OCI-M1 (cell line): ENCODE data around the gene RTN4RL1.

Experiments
- DNase-seq: peaks from one replicate; lab custom pipeline; 2025; lab: John Stamatoyannopoulos, UW

Gene RTN4RL1

GRCh38 chr17:2047590-2047989 is 22.5 kb upstream of the RTN4RL1 start:
- DNase-seq = no peak

GRCh38 chr17:2044263-2044894 is 19.2 kb upstream of the RTN4RL1 start:
- no peak for DNase-seq

GRCh38 chr17:2043785-2044184 is 18.7 kb upstream of the RTN4RL1 start:
- no peak for DNase-seq

- DNase-seq = no peak
Measured at GRCh38 chr17:2042933-2043332, 17.8 kb upstream of the RTN4RL1 start.

GRCh38 chr17:2042390-2042847 is 17.3 kb upstream of the RTN4RL1 start:
- peak; percentile 49 for DNase-seq

- peak; percentile 95 for DNase-seq
Measured at GRCh38 chr17:2041561-2042389, 16.6 kb upstream of the RTN4RL1 start, which contains the start of gene OVCA2. TSS of gene OVCA2 (plus strand) at chr17:2042022. CDS start at chr17:2042048, 26 bp downstream.

GRCh38 chr17:2040942-2041560 is 15.9 kb upstream of the RTN4RL1 start:
- DNase-seq = no peak

- no peak for DNase-seq
Measured at GRCh38 chr17:2040219-2040827, 15.2 kb upstream of the RTN4RL1 start.

GRCh38 chr17:2037155-2037554 is 12.0 kb upstream of the RTN4RL1 start:
- no peak for DNase-seq

GRCh38 chr17:2035541-2036488 is 10.7 kb upstream of the RTN4RL1 start:
- DNase-seq = no peak

- no peak for DNase-seq
Measured at GRCh38 chr17:2034806-2035540, 9.8 kb upstream of the RTN4RL1 start.

- no peak for DNase-seq
Measured at GRCh38 chr17:2034157-2034556, 9.0 kb upstream of the RTN4RL1 start.

GRCh38 chr17:2033153-2033552 is 8.0 kb upstream of the RTN4RL1 start:
- no peak for DNase-seq

- DNase-seq = peak; percentile 89
Measured at GRCh38 chr17:2030779-2031163, 5.6 kb upstream of the RTN4RL1 start.

GRCh38 chr17:2029911-2030778 is 5.0 kb upstream of the RTN4RL1 start, which contains the start of gene DPH1:
TSS of gene DPH1 (plus strand) at chr17:2030153. CDS start at chr17:2030170, 17 bp downstream.
- DNase-seq = peak; percentile 83

- DNase-seq = no peak
Measured at GRCh38 chr17:2028737-2029136, 3.6 kb upstream of the RTN4RL1 start.

- DNase-seq = no peak
Measured at GRCh38 chr17:2028234-2028614, 3.1 kb upstream of the RTN4RL1 start.

GRCh38 chr17:2027528-2028233 is 2.5 kb upstream of the RTN4RL1 start:
- DNase-seq = no peak
